IPS DF 6.9 (cell line): ENCODE results near the gene HYAL1.
A peak's percentile ranks its signal among the peaks of the same experiment; 100 is the strongest.

Experiments
- DNase-seq: peaks from one replicate; pipeline ENCODE4 v3.0.0-alpha.2; 2013; ENCODE audit warnings: low read depth, low spot score
- H3K27ac ChIP-seq: one replicate; pipeline ENCODE4 v1.5.1; 2013; ENCODE audit warnings: low read length, control low read depth
- H3K27me3 ChIP-seq: 2 replicates; pipeline ENCODE4 v1.6.1; 2013; ENCODE audit warnings: mild to moderate bottlenecking, low read length; ENCODE audit not compliant: control insufficient read depth, insufficient read depth
- H3K36me3 ChIP-seq: 2 replicates; pipeline ENCODE4 v1.6.1; 2013; ENCODE audit warnings: low read length; ENCODE audit not compliant: control insufficient read depth, insufficient read depth
- H3K4me1 ChIP-seq: 2 replicates; pipeline ENCODE4 v1.6.1; 2013; ENCODE audit warnings: low read length; ENCODE audit not compliant: control insufficient read depth, insufficient read depth
- H3K4me3 ChIP-seq: 2 replicates; pipeline ENCODE4 v1.5.1; 2013; ENCODE audit warnings: mild to moderate bottlenecking, low read length
- H3K9me3 ChIP-seq: 2 replicates; pipeline ENCODE4 v1.6.1; 2013; ENCODE audit warnings: low read length, inconsistent platforms; ENCODE audit not compliant: control insufficient read depth, insufficient read depth
- WGBS: extraction: QIAGEN DNeasy Blood & Tissue Kit; methylation state at CpG from one replicate; pipeline ENCODE4 v1.1.7; 2013; ENCODE audit warnings: mixed read lengths, missing lambda C conversion rate; ENCODE audit not compliant: insufficient read length, insufficient coverage; 5-methylcytosine and 5-hydroxymethylcytosine counted together

Gene HYAL1

GRCh38 chr3:50299638-50299928, 3.8 kb downstream of the HYAL1 start:
- no peak overlapping the region; the same call in 1 of the 2 replicates for H3K4me3 ChIP-seq
- WGBS: no CpG with 5 or more reads among the region's 12 CpGs
- H3K9me3 ChIP-seq: no peaks in the 10 kb centered on the region
- no peaks in the 10 kb centered on the region for H3K36me3 ChIP-seq
- H3K4me1 ChIP-seq: no peaks in the 10 kb centered on the region
- H3K27me3 ChIP-seq: no peaks in the 10 kb centered on the region
- DNase-seq: no peak
- H3K27ac ChIP-seq: no peak overlapping the region

DNA sequence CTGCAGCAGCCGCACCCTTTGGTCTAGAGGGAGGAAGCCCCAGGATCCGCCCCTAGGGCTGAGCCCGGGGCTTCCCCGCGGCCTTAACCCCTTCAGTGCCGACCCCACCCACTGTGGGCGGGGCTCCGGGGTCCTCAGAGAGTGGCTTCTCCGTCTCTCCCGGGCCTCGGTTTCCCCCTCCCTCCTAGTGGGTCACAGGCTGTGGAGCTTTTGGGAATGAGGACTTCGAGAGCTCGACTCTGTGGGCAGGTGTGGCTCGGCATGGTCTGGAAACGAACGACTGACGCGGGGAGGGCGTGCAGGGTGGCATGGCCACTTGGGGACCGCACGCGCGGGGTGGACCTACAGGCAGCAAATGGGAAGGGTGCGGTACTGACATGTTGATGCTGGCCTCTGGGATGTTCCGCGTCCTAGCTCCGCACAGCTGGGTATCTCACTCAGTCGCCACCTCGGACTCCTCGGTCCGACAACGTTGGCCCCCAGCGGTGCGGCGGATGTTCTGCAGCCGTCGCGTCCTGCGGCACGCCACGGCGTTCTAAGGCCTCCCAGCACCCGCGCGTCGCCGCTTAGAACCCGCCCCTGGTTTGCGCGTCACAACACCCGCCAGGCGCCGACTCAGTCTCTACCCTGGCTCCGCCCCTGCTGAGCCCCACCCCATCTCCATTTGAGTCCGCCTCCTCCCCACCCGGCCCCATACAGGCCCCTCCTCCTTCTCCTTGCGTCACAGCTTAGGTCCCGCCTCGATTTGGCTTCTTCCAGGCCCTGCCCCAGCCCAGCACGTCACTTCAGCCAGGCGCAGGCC, 4.3 kb downstream of the HYAL1 start, which contains the start of the genes HYAL3 and NAA80:
HYAL3 (minus strand) TSS at position 570 of the 802 bp plus-strand sequence. CDS start 3,803 bp downstream, outside the sequence.
NAA80 (minus strand) TSS at position 570 of the 802 bp plus-strand sequence. CDS start 1,942 bp downstream, outside the sequence.
- no peaks in the 10 kb centered on the region for H3K9me3 ChIP-seq
- no peaks in the 10 kb centered on the region for H3K36me3 ChIP-seq
- DNase-seq: no peak
- H3K27me3 ChIP-seq: no peaks in the 10 kb centered on the region
- H3K4me3 ChIP-seq: peak within 1 kb of the TSS; percentile 78
- WGBS: no CpG with 5 or more reads among the region's 61 CpGs
- H3K4me1 ChIP-seq: no peaks in the 10 kb centered on the region
- H3K27ac ChIP-seq: no peak within 1 kb of the TSS

- no CpG with 5 or more reads among the region's 9 CpGs for WGBS
- H3K27me3 ChIP-seq: no peaks in the 10 kb centered on the region
- H3K4me1 ChIP-seq: no peaks in the 10 kb centered on the region
- no peaks in the 10 kb centered on the region for H3K36me3 ChIP-seq
- DNase-seq: no peak
- H3K4me3 ChIP-seq: peak overlapping the region; percentile 78; the same call in 1 of the 2 replicates
- no peaks in the 10 kb centered on the region for H3K9me3 ChIP-seq
- no peak overlapping the region for H3K27ac ChIP-seq
Measured at GRCh38 chr3:50297896-50298725, 5.3 kb downstream of the HYAL1 start.

DNA sequence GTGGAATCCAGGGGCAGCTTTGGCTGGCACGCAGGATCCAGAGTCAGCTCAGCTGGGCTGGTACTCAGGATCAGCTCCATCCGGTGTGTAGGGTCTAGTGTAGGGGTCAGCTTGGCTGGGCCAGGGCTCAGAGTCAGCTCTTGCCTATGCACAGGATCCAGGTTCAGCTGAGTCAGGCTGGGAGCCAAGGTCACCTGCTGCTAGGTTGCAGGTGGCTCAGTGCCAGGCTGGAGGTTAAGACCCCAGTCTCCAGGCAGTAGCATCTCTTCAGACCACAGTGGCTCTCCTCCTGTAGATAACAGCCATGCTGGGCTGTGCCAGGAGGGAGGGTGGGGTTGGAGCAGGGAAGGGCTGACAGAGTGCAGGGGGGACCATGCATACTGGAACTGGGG, 6.0 kb downstream of the HYAL1 start:
- Histone ChIP-seq H3K4me3 (no peak overlapping the region), H3K4me1 (peaks cover 1% of the 10 kb centered on the region; the same call in 1 of the 2 replicates), H3K9me3 (no peaks in the 10 kb centered on the region), H3K27ac (no peak overlapping the region), H3K27me3 (no peaks in the 10 kb centered on the region), H3K36me3 (no peaks in the 10 kb centered on the region)
- WGBS: no CpG with 5 or more reads among the region's 2 CpGs
- no peak for DNase-seq

GRCh38 chr3:50296721-50297383, 6.5 kb downstream of the HYAL1 start:
- Histone ChIP-seq H3K27ac (no peak overlapping the region), H3K4me1 (peaks cover 1% of the 10 kb centered on the region; the same call in 1 of the 2 replicates), H3K36me3 (no peaks in the 10 kb centered on the region), H3K4me3 (no peak overlapping the region), H3K27me3 (no peaks in the 10 kb centered on the region), H3K9me3 (no peaks in the 10 kb centered on the region)
- DNase-seq: no peak
- no CpG with 5 or more reads among the region's 18 CpGs for WGBS

GRCh38 chr3:50295553-50296431, 7.6 kb downstream of the HYAL1 start:
- Histone ChIP-seq H3K36me3 (no peaks in the 10 kb centered on the region; the same call in 1 of the 2 replicates), H3K27me3 (no peaks in the 10 kb centered on the region), H3K9me3 (no peaks in the 10 kb centered on the region), H3K4me3 (no peak overlapping the region), H3K27ac (no peak overlapping the region), H3K4me1 (peaks cover 1% of the 10 kb centered on the region; the same call in 1 of the 2 replicates)
- WGBS: no CpG with 5 or more reads among the region's 8 CpGs
- no peak for DNase-seq

- Histone ChIP-seq H3K36me3 (peaks cover 10% of the 10 kb centered on the region), H3K27me3 (no peaks in the 10 kb centered on the region), H3K4me1 (peaks cover 1% of the 10 kb centered on the region; the same call in 1 of the 2 replicates), H3K27ac (no peak overlapping the region), H3K9me3 (no peaks in the 10 kb centered on the region), H3K4me3 (no peak overlapping the region)
- no CpG with 5 or more reads among the region's 22 CpGs for WGBS
- no peak for DNase-seq
Measured at GRCh38 chr3:50294492-50295403, 8.6 kb downstream of the HYAL1 start.

- no CpG with 5 or more reads among the region's 4 CpGs for WGBS
- H3K27me3 ChIP-seq: no peaks in the 10 kb centered on the region
- no peaks in the 10 kb centered on the region for H3K9me3 ChIP-seq
- H3K4me1 ChIP-seq: peaks cover 1% of the 10 kb centered on the region; the same call in 1 of the 2 replicates
- no peak overlapping the region for H3K27ac ChIP-seq
- peaks cover 16% of the 10 kb centered on the region for H3K36me3 ChIP-seq
- no peak overlapping the region for H3K4me3 ChIP-seq
- no peak for DNase-seq
Measured at GRCh38 chr3:50294089-50294488, 9.3 kb downstream of the HYAL1 start.
